Keratinocyte (primary cell): ENCODE measurements around the gene FRAT2. TPM values are rescaled to one million over a fixed set of nuclear protein-coding genes. Genes with fewer than 3 reads are reported as not detected.

Experiments used
- DNase-seq: peaks from one replicate; pipeline ENCODE4 v3.0.0-alpha.2; 2011; ENCODE audit warnings: low read depth, missing footprints, low spot score
- FAIRE-seq: peaks from 2 replicates; lab custom pipeline; 2011; peaks lifted over from hg19 to GRCh38; lab: Jason Lieb, UNC
- H2AFZ ChIP-seq: 2 replicates; pipeline ENCODE4 v1.6.0; 2012; ENCODE audit warnings: low read length, control low read depth, inconsistent platforms; ENCODE audit not compliant: control insufficient read depth
- H3K27ac ChIP-seq: 2 replicates; pipeline ENCODE4 v1.5.1; 2011; ENCODE audit warnings: low read length; ENCODE audit not compliant: control insufficient read depth, insufficient read depth
- H3K27me3 ChIP-seq: 3 replicates; pipeline ENCODE4 v1.6.0; 2011; ENCODE audit warnings: low read length; ENCODE audit not compliant: control insufficient read depth, insufficient read depth; ENCODE audit errors: extremely low read depth
- H3K36me3 ChIP-seq, 2 experiments: 2 replicates in 1 of 2; 3 replicates in 1 of 2; pipeline ENCODE4 v1.5.1; 2011; ENCODE audit warnings: low read length in 2 of 2, mild to moderate bottlenecking in 1 of 2; ENCODE audit not compliant: control insufficient read depth in 2 of 2, insufficient read depth in 2 of 2; ENCODE audit errors: extremely low read depth in 1 of 2
- H3K4me1 ChIP-seq: 3 replicates; pipeline ENCODE4 v1.5.1; 2011; ENCODE audit warnings: low read length; ENCODE audit not compliant: control insufficient read depth, insufficient read depth; ENCODE audit errors: extremely low read depth
- H3K4me2 ChIP-seq: 3 replicates; pipeline ENCODE4 v1.6.0; 2011; ENCODE audit warnings: low read depth, low read length; ENCODE audit not compliant: control insufficient read depth, insufficient read depth; ENCODE audit errors: extremely low read depth
- H3K4me3 ChIP-seq, 3 experiments: fragments of 200-600 bp in 1 of 3; sonication (generic) in 1 of 3; 2 replicates in 2 of 3; 3 replicates in 1 of 3; pipeline ENCODE4 v1.5.1; 2011 to 2016; ENCODE audit warnings: low read length in 3 of 3, mild to moderate bottlenecking in 3 of 3, control low read depth in 2 of 3, inconsistent platforms in 1 of 3, low read depth in 1 of 3, mixed read lengths in 1 of 3, mixed run types in 1 of 3, moderate library complexity in 1 of 3; ENCODE audit not compliant: control insufficient read depth in 2 of 3, insufficient read depth in 2 of 3; ENCODE audit errors: extremely low read depth in 1 of 3
- H3K79me2 ChIP-seq: 2 replicates; pipeline ENCODE4 v1.6.0; 2012; ENCODE audit warnings: low read length; ENCODE audit not compliant: control insufficient read depth, insufficient read depth
- H3K9ac ChIP-seq: 3 replicates; pipeline ENCODE4 v1.6.0; 2011; ENCODE audit warnings: low read length; ENCODE audit not compliant: control insufficient read depth, insufficient read depth; ENCODE audit errors: extremely low read depth
- H3K9me1 ChIP-seq: 3 replicates; pipeline ENCODE4 v1.6.0; 2011; ENCODE audit warnings: low read length; ENCODE audit not compliant: control insufficient read depth, insufficient read depth; ENCODE audit errors: extremely low read depth
- H3K9me3 ChIP-seq: 2 replicates; pipeline ENCODE4 v1.5.1; 2012; ENCODE audit warnings: low read depth, low read length; ENCODE audit not compliant: control insufficient read depth
- H4K20me1 ChIP-seq: 3 replicates; pipeline ENCODE4 v1.6.0; 2011; ENCODE audit warnings: low read length; ENCODE audit not compliant: control insufficient read depth, insufficient read depth; ENCODE audit errors: extremely low read depth
- CTCF ChIP-seq, 3 experiments: IDR thresholded peaks in 1 of 3; conservative IDR thresholded peaks in 1 of 3; optimal IDR thresholded peaks in 1 of 3; 2 replicates in 2 of 3; 3 replicates in 1 of 3; pipeline versions ENCODE3 to v1.5.1; 2011; ENCODE audit warnings: low read length in 3 of 3, mild to moderate bottlenecking in 3 of 3, moderate library complexity in 2 of 3, control low read depth in 1 of 3, inconsistent platforms in 1 of 3; ENCODE audit not compliant: insufficient read depth in 2 of 3; ENCODE audit errors: extremely low read depth in 1 of 3
- EZH2 ChIP-seq: IDR thresholded peaks from one replicate; pipeline ENCODE4 v1.6.1; 2012; ENCODE audit warnings: inconsistent platforms, mild to moderate bottlenecking, low read length, moderate library complexity
- dilution Hi-C: fragments of 300-500 bp; cut with MboI; formaldehyde crosslinking; loops from one replicate; pipeline ENCODE4 v1.7.0; 2020; ENCODE audit warnings: low sequenced_read_pairs; ENCODE audit not compliant: extremely low pct_ligation_motif_present
- polyA plus RNA-seq, 5 experiments: library from polyadenylated mRNA; depleted of rRNA in 3 of 5; stranded (reverse) in 3 of 5; stranded (forward) in 1 of 5; unstranded in 1 of 5; fragments of >200 nt; gene quantifications; 1 replicate in 1 of 5; 2 replicates in 3 of 5; 3 replicates in 1 of 5; pipeline versions ENCODE4 v1.2.1 to v1.2.3, GENCODE V29; 2011 to 2012; ENCODE audit warnings: missing spikeins in 2 of 5, low read depth in 1 of 5, low replicate concordance in 1 of 5

The FRAT2 gene
- polyA plus RNA-seq, 1 donor (not counting 4 experiments of a cell fraction or from before 2014, with no cell fraction given), result 5.5 TPM

- H3K27ac ChIP-seq, result no peak overlapping the region
- H3K4me2 ChIP-seq, result no peak overlapping the region
- H3K9ac ChIP-seq, result no peak overlapping the region
- no peaks in the 10 kb centered on the region for H3K9me1 ChIP-seq
- TF ChIP-seq EZH2, result no peak
- TF ChIP-seq CTCF (optimal IDR thresholded peaks at IDR 0.05 in 1 of 3, IDR thresholded peaks at IDR 0.05 in 1 of 3, conservative IDR thresholded peaks at IDR 0.05 in 1 of 3; ENCODE audit: extremely low read depth in 1 of 3, insufficient read depth in 2 of 3, low read length in 3 of 3), result no peak
- no peaks in the 10 kb centered on the region for H4K20me1 ChIP-seq
- FAIRE-seq (no peak), DNase-seq (no peak)
- H3K36me3 ChIP-seq, result peaks cover 0 to 2% of the 10 kb centered on the region in 2 experiments
- no peak overlapping the region for H2AFZ ChIP-seq
- H3K27me3 ChIP-seq, result no peaks in the 10 kb centered on the region
- H3K4me1 ChIP-seq, result peaks cover 14% of the 10 kb centered on the region
- no peaks in the 10 kb centered on the region for H3K9me3 ChIP-seq
- dilution Hi-C loops, result no loop called here
- H3K4me3 ChIP-seq, result no peak overlapping the region
- H3K79me2 ChIP-seq, result peaks cover 22% of the 10 kb centered on the region
These were observed 5.7 kb downstream of the FRAT2 start for GRCh38 chr10:97328646-97329453.

- dilution Hi-C loops, result no loop called here
- H2AFZ ChIP-seq, result no peak overlapping the region
- H3K9me1 ChIP-seq, result no peaks in the 10 kb centered on the region
- DNase-seq (no peak), FAIRE-seq (no peak)
- H3K4me3 ChIP-seq, result no peak overlapping the region
- peaks cover 14% of the 10 kb centered on the region for H3K79me2 ChIP-seq
- no peaks in the 10 kb centered on the region for H3K9me3 ChIP-seq
- no peak for TF ChIP-seq CTCF (optimal IDR thresholded peaks at IDR 0.05 in 1 of 3, IDR thresholded peaks at IDR 0.05 in 1 of 3, conservative IDR thresholded peaks at IDR 0.05 in 1 of 3; ENCODE audit: extremely low read depth in 1 of 3, insufficient read depth in 2 of 3, low read length in 3 of 3)
- no peak for TF ChIP-seq EZH2
- H3K36me3 ChIP-seq, result peaks cover 0 to 2% of the 10 kb centered on the region in 2 experiments
- H3K27ac ChIP-seq, result no peak overlapping the region
- H3K4me1 ChIP-seq, result peaks cover 8% of the 10 kb centered on the region
- H3K4me2 ChIP-seq, result no peak overlapping the region
- no peaks in the 10 kb centered on the region for H3K27me3 ChIP-seq
- no peak overlapping the region for H3K9ac ChIP-seq
- no peaks in the 10 kb centered on the region for H4K20me1 ChIP-seq
These were observed 6.9 kb downstream of the FRAT2 start for GRCh38 chr10:97327348-97328294.
